ENCODE results near the gene NDUFAF4.

NDUFAF4 gene

GRCh38 chr6:96899451-96899998 lies 1.8 kb upstream of the NDUFAF4 start (continued):
- TF ChIP-seq, protein P1, sequence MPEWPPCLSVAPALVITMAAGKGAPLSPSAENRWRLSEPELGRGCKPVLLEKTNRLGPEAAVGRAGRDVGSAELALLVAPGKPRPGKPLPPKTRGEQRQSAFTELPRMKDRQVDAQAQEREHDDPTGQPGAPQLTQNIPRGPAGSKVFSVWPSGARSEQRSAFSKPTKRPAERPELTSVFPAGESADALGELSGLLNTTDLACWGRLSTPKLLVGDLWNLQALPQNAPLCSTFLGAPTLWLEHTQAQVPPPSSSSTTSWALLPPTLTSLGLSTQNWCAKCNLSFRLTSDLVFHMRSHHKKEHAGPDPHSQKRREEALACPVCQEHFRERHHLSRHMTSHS (tag by site-specific recombination; IDR thresholded peaks at IDR 0.05), result no peak
- TF ChIP-seq ZNF548 (tag by site-specific recombination; IDR thresholded peaks at IDR 0.05) (no peak), KLF16 (tag by site-specific recombination; IDR thresholded peaks at IDR 0.05) (no peak), KLF9 (tag by site-specific recombination; IDR thresholded peaks at IDR 0.05; ENCODE audit: low read depth) (no peak), ZNF155 (tag by site-specific recombination; IDR thresholded peaks at IDR 0.05) (no peak), MYNN (tag by site-specific recombination; IDR thresholded peaks at IDR 0.05; ENCODE audit: borderline replicate concordance) (no peak), ZNF132 (tag by site-specific recombination; IDR thresholded peaks at IDR 0.05; ENCODE audit: borderline replicate concordance) (no peak), ZNF366 (tag by site-specific recombination; conservative IDR thresholded peaks at IDR 0.05) (no peak), ZNF791 (tag by site-specific recombination; IDR thresholded peaks at IDR 0.05) (no peak)

DNA sequence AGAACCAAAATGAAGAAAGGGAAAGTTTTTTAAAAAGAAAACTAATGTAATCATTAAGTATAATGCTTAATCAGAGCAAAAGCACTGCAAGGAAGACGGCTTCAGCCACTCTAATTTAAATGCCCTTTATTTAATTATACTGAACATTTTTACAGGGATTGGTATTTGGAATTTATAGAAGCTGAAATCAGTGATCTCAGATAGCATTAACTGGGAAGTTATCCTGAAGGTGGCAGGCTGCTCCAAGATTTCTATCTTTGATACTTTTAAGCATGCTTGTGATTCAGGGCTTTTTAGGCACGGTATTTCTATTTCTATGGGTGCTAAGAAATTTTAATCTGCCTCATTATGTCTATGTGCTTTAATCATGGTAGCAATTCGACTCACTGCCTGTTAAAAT lies 1.3 kb upstream of the NDUFAF4 start:
- Histone ChIP-seq H3K36me3 (ENCODE audit: control insufficient read depth in 2 of 2, insufficient read depth in 1 of 2, low read length in 2 of 2) (peaks cover 7 to 25% of the 10 kb centered on the region in 2 experiments; a peak in 2 of 3 replicates), H3K27ac (ENCODE audit: extremely low read depth, low read depth, low read length) (no peak overlapping the region), H3K4me1 (ENCODE audit: control insufficient read depth, insufficient read depth, low read length) (no peaks in the 10 kb centered on the region), H3K4me3 (ENCODE audit: low read depth, low read length) (no peak overlapping the region), H3K9me3 (ENCODE audit: control insufficient read depth, insufficient read depth, low read depth, low read length) (no peaks in the 10 kb centered on the region)
- no peak for TF ChIP-seq SALL2 (tag by site-specific recombination; IDR thresholded peaks at IDR 0.05; ENCODE audit: borderline replicate concordance)
- TF ChIP-seq, protein P2, sequence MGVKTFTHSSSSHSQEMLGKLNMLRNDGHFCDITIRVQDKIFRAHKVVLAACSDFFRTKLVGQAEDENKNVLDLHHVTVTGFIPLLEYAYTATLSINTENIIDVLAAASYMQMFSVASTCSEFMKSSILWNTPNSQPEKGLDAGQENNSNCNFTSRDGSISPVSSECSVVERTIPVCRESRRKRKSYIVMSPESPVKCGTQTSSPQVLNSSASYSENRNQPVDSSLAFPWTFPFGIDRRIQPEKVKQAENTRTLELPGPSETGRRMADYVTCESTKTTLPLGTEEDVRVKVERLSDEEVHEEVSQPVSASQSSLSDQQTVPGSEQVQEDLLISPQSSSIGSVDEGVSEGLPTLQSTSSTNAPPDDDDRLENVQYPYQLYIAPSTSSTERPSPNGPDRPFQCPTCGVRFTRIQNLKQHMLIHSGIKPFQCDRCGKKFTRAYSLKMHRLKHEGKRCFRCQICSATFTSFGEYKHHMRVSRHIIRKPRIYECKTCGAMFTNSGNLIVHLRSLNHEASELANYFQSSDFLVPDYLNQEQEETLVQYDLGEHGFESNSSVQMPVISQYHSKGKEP (tag by site-specific recombination; IDR thresholded peaks at IDR 0.05), result no peak
- no peak for TF ChIP-seq SETDB1 (IDR thresholded peaks at IDR 0.05; ENCODE audit: insufficient read length, low read length)
- peak; percentile 73 for TF ChIP-seq ZNF654 (tag by site-specific recombination; IDR thresholded peaks at IDR 0.05; ENCODE audit: low read depth)
- no peak for TF ChIP-seq PRDM1 (tag by site-specific recombination; IDR thresholded peaks at IDR 0.05)
- TF ChIP-seq ZNF660 (tag by site-specific recombination; IDR thresholded peaks at IDR 0.05), result peak; percentile 76; the same call in 1 of the 2 replicates
- peak; percentile 44; the same call in 1 of the 2 replicates for TF ChIP-seq CTCF (tag by site-specific recombination; IDR thresholded peaks at IDR 0.05)
- ChIA-PET CTCF (interaction anchor here (0.5 to 5.3 kb wide), 38 partner anchors 9 to 1432 kb away, joined by 3 to 76 read pairs (median 4); partner anchors contain the start of gene GPR63), POLR2A (interaction anchor here (1.3 kb wide), 1 partner anchor 26 kb away, joined by 3 read pairs; the partner anchor contains the start of gene KLHL32)

- Histone ChIP-seq H3K27ac (ENCODE audit: extremely low read depth, low read depth, low read length) (no peak overlapping the region; the same call in 1 of the 2 replicates), H3K36me3 (ENCODE audit: control insufficient read depth in 2 of 2, insufficient read depth in 1 of 2, low read length in 2 of 2) (peaks cover 12 to 32% of the 10 kb centered on the region in 2 experiments; a peak in 2 of 3 replicates), H3K9me3 (ENCODE audit: control insufficient read depth, insufficient read depth, low read depth, low read length) (no peaks in the 10 kb centered on the region), H3K4me1 (ENCODE audit: control insufficient read depth, insufficient read depth, low read length) (no peaks in the 10 kb centered on the region), H3K4me3 (ENCODE audit: low read depth, low read length) (peak overlapping the region; percentile 92)
- POLR2A ChIA-PET, result interaction anchor here (0.7 to 1.1 kb wide), 2 partner anchors 23 to 26 kb away, joined by 3 to 4 read pairs; partner anchors contain the start of gene KLHL32
- CTCF ChIA-PET, result interaction anchor here (0.5 to 5.3 kb wide), 55 partner anchors 9 to 1431 kb away, joined by 3 to 76 read pairs (median 4); partner anchors contain the start of genes GPR63 and KLHL32
- TF ChIP-seq ZNF335 (tag by site-specific recombination; conservative IDR thresholded peaks at IDR 0.05) (peak; percentile 63), PRDM10 (tag by site-specific recombination; IDR thresholded peaks at IDR 0.05) (peak; percentile 91)
- TF ChIP-seq, protein P3, sequence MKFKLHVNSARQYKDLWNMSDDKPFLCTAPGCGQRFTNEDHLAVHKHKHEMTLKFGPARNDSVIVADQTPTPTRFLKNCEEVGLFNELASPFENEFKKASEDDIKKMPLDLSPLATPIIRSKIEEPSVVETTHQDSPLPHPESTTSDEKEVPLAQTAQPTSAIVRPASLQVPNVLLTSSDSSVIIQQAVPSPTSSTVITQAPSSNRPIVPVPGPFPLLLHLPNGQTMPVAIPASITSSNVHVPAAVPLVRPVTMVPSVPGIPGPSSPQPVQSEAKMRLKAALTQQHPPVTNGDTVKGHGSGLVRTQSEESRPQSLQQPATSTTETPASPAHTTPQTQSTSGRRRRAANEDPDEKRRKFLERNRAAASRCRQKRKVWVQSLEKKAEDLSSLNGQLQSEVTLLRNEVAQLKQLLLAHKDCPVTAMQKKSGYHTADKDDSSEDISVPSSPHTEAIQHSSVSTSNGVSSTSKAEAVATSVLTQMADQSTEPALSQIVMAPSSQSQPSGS (tag by site-specific recombination; IDR thresholded peaks at IDR 0.05; ENCODE audit: low read depth), result 0 out of 2 replicates have a peak, but pooled peaks have one; percentile 2
- TF ChIP-seq, protein P4, sequence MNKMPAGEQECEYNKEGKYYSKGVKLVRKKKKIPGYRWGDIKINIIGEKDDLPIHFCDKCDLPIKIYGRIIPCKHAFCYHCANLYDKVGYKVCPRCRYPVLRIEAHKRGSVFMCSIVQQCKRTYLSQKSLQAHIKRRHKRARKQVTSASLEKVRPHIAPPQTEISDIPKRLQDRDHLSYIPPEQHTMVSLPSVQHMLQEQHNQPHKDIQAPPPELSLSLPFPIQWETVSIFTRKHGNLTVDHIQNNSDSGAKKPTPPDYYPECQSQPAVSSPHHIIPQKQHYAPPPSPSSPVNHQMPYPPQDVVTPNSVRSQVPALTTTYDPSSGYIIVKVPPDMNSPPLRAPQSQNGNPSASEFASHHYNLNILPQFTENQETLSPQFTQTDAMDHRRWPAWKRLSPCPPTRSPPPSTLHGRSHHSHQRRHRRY (tag by site-specific recombination; IDR thresholded peaks at IDR 0.05), result no peak
These were observed 655 bp upstream of the NDUFAF4 start for GRCh38 chr6:96898241-96898851.
